ENCODE data around the gene CYB561. TPM values are rescaled to one million over a fixed set of nuclear protein-coding genes. Genes with fewer than 3 reads are reported as not detected.

The CYB561 gene
- total RNA-seq, 1 experiment from 2014 or later = 20.7 TPM

DNA sequence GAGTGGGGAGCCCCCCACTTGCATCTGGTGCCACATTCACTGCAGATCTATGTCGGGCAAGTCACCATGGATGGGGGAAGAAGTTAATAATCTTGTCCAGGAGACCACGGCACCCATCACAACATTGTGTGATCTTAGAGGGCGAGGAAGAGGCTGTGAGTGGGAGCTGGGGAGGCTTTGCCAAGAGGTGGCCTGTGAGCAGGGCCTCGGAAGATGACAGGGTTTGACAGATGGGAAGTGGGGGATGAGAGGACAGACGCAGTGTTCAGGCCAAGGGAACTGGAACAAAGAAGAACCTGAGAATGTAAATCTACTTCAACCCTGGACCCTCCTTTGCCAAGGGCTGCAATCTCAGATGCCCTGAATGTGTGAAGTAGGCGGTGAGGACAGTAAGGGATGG, 43.2 kb upstream of the CYB561 start:
- Histone ChIP-seq H3K4ac (ENCODE audit: low read depth, low read length) (no peak overlapping the region), H2BK5ac (ENCODE audit: insufficient read length, low read length) (no peak overlapping the region), H4K8ac (replicated peaks; ENCODE audit: insufficient read length, low read depth, low read length) (no peak overlapping the region), H2AFZ (ENCODE audit: low read length) (no peak overlapping the region), H2BK20ac (ENCODE audit: low read depth, low read length, poor library complexity, severe bottlenecking) (no peak overlapping the region), H2BK15ac (ENCODE audit: low read depth, low read length) (no peak overlapping the region), H3K27me3 (ENCODE audit: insufficient read depth, low read length) (no peaks in the 10 kb centered on the region), H3K14ac (ENCODE audit: insufficient read depth, low read length) (no peak overlapping the region), H3K79me2 (ENCODE audit: insufficient read depth, low read length) (no peaks in the 10 kb centered on the region), H4K20me1 (ENCODE audit: control insufficient read depth, insufficient read depth, insufficient read length) (no peaks in the 10 kb centered on the region), H3K27ac (ENCODE audit: insufficient read length, low read depth, low read length) (no peak overlapping the region), H3K79me1 (ENCODE audit: insufficient read depth, low read depth, low read length, poor library complexity, severe bottlenecking) (no peaks in the 10 kb centered on the region), H3T11ph (ENCODE audit: low read length) (no peak overlapping the region), H3K18ac (ENCODE audit: insufficient read length, low read depth, low read length) (no peak overlapping the region), H2BK12ac (ENCODE audit: insufficient read length, low read depth, low read length) (no peak overlapping the region), H4K91ac (ENCODE audit: insufficient read length, low read depth, low read length) (no peak overlapping the region), H3K56ac (ENCODE audit: insufficient read length, low read depth, low read length) (no peak overlapping the region), H3K9me3 (ENCODE audit: control insufficient read depth, low read depth, low read length) (no peaks in the 10 kb centered on the region), H2BK120ac (ENCODE audit: low read depth, low read length, poor library complexity, severe bottlenecking) (no peak overlapping the region), H4K5ac (ENCODE audit: insufficient read length, low read depth, low read length) (no peak overlapping the region), H3K4me1 (ENCODE audit: insufficient read depth, low read length) (no peaks in the 10 kb centered on the region), H2AK5ac (ENCODE audit: insufficient read length, low read length) (no peak overlapping the region), H3K4me2 (ENCODE audit: insufficient read depth, insufficient read length, low read length) (no peak overlapping the region), H3K23ac (ENCODE audit: insufficient read length, low read depth, low read length) (no peak overlapping the region), H3K9ac (ENCODE audit: extremely low read depth, insufficient read length, low read length) (no peak overlapping the region), H3K23me2 (ENCODE audit: insufficient read length, low read depth, low read length, poor library complexity, severe bottlenecking) (no peaks in the 10 kb centered on the region)
- TF ChIP-seq, protein P1, sequence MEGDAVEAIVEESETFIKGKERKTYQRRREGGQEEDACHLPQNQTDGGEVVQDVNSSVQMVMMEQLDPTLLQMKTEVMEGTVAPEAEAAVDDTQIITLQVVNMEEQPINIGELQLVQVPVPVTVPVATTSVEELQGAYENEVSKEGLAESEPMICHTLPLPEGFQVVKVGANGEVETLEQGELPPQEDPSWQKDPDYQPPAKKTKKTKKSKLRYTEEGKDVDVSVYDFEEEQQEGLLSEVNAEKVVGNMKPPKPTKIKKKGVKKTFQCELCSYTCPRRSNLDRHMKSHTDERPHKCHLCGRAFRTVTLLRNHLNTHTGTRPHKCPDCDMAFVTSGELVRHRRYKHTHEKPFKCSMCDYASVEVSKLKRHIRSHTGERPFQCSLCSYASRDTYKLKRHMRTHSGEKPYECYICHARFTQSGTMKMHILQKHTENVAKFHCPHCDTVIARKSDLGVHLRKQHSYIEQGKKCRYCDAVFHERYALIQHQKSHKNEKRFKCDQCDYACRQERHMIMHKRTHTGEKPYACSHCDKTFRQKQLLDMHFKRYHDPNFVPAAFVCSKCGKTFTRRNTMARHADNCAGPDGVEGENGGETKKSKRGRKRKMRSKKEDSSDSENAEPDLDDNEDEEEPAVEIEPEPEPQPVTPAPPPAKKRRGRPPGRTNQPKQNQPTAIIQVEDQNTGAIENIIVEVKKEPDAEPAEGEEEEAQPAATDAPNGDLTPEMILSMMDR (conservative IDR thresholded peaks at IDR 0.05) = no peak
- Mint-ChIP-seq H3K9me3 (no peaks in the 10 kb centered on the region), H3K27ac (peak overlapping the region in 1 of 3 experiments; percentile 84; a peak in 2 of 7 replicates), H3K4me3 (no peak overlapping the region), H3K36me3 (ENCODE audit: insufficient read depth in 1 of 3, low read depth in 3 of 3) (no peaks in the 10 kb centered on the region; a peak in 1 of 7 replicates), H3K4me1 (peaks cover 2 to 6% of the 10 kb centered on the region in 2 experiments; a peak in 3 of 4 replicates), H3K27me3 (ENCODE audit: low read depth) (no peaks in the 10 kb centered on the region; the same call in 1 of the 2 replicates)
- no CpG with 5 or more reads among the region's 6 CpGs for WGBS (ENCODE audit: extremely low coverage, insufficient read length, low lambda C conversion rate)
- DNase-seq = no peak

Measured in H9 (cell line).